A673 (cell line): ENCODE data around the gene WDFY4.

ENCODE experiments used
- CTCF ChIP-seq: fragments of 300-800, 200-600 bp; sonication (generic); conservative IDR thresholded peaks from 2 replicates; pipeline ENCODE4 v1.5.1; 2017; ENCODE audit warnings: low read depth, mild to moderate bottlenecking, antibody characterized with exemption, low read length, moderate library complexity, mixed read lengths
- EZH2 ChIP-seq: fragments of 200-600 bp; sonication (generic); IDR thresholded peaks from 2 replicates; pipeline ENCODE4 v1.6.1; 2017; ENCODE audit warnings: borderline replicate concordance, low read depth, mild to moderate bottlenecking, mixed read lengths, antibody characterized with exemption, low read length; ENCODE audit not compliant: poor library complexity, severe bottlenecking

- no peak for TF ChIP-seq CTCF
- no peak for TF ChIP-seq EZH2
Observed at GRCh38 chr10:48839809-48840679, 155.4 kb downstream of the WDFY4 start.
